ENCODE data around the gene ARHGAP36.

ARHGAP36 gene

DNA sequence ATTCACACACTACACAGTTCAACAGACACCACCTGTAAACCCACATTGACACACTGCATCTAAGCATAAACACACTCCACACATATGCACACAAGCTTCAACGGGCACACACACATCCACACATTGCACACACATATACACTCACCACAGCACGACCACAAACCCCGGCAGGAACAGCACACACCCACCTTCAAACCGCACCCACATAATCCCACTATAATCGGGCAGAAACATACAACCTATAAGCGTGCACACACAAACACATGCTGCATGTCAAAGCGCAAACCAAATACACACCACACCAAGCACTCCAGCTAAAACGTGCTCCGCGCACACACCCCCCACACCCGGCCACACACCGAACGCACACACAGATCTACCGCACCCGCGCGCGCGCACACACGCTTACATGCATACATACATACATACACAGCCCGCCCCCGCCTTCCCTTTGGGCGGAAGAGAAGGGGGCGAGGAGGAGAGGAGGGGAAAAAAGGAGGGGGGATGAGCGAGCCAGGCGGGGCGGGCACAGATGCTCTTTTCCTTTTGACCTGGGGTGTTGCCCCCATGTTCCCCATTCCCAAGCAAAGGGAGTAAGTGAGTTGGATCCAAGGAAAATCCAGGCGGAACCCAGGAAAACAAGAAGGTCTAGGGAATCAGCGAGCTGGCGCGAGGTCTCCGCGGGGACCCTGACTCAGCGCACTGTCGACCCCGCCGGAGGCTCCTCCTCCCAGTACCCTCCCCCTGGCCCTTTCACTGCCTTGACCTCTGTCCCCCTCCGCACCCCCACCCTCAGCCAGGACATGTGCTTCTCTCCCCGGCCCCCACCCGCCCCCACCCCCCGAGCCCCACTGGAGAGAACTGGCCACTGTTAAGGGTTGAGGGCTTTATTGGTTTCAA is 9.9 kb downstream of the ARHGAP36 start:
- DNase-seq (ENCODE audit: low read depth): no peak
- no peak overlapping the region for H3K4me3 ChIP-seq (replicated peaks; ENCODE audit: low read depth, low read length)
- TF ChIP-seq, protein P1, sequence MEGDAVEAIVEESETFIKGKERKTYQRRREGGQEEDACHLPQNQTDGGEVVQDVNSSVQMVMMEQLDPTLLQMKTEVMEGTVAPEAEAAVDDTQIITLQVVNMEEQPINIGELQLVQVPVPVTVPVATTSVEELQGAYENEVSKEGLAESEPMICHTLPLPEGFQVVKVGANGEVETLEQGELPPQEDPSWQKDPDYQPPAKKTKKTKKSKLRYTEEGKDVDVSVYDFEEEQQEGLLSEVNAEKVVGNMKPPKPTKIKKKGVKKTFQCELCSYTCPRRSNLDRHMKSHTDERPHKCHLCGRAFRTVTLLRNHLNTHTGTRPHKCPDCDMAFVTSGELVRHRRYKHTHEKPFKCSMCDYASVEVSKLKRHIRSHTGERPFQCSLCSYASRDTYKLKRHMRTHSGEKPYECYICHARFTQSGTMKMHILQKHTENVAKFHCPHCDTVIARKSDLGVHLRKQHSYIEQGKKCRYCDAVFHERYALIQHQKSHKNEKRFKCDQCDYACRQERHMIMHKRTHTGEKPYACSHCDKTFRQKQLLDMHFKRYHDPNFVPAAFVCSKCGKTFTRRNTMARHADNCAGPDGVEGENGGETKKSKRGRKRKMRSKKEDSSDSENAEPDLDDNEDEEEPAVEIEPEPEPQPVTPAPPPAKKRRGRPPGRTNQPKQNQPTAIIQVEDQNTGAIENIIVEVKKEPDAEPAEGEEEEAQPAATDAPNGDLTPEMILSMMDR (IDR thresholded peaks at IDR 0.05; ENCODE audit: low read length, missing control alignments): no peak

DNA sequence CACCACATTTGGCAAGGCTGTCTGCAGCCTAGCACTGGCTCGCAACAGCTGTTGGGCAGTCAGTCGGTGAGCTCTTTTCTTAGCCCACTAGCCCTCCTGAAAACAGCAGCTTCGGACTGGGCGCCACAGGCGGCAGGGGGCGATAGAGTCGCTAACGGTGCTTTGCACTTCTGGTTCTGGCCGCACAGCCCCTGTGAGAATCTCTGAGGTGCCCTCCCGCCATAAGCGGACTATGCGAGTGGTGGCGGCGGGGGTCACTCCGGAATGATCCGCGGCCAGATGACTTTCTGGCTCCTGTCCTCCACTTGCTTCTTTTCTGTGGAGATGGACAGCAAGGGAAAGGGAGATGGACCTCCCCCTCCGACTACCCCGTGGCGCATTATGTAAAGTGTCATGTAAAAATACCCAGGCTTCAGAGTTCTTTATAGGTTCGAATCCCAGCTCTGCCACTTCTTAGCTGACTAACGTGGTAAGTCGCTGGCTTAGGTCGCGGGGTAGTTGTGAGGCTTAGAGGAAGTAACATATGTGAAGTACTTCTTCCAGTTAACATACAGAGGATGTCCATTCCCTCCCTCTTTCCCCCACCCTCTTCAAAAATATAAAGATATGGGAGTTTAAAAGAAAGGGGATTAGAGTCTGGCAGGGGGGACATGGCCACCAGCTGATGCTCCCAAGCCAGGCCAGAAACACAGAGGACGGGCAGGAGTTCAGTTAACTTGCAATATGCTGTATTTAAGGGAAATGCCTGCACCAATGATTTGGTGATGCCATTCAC is 11.0 kb downstream of the ARHGAP36 start:
- TF ChIP-seq, protein P1 (IDR thresholded peaks at IDR 0.05; ENCODE audit: low read length, missing control alignments): peak; percentile 21
- peak; percentile 3 for DNase-seq (ENCODE audit: low read depth)
- no peak overlapping the region for H3K4me3 ChIP-seq (replicated peaks; ENCODE audit: low read depth, low read length)

DNA sequence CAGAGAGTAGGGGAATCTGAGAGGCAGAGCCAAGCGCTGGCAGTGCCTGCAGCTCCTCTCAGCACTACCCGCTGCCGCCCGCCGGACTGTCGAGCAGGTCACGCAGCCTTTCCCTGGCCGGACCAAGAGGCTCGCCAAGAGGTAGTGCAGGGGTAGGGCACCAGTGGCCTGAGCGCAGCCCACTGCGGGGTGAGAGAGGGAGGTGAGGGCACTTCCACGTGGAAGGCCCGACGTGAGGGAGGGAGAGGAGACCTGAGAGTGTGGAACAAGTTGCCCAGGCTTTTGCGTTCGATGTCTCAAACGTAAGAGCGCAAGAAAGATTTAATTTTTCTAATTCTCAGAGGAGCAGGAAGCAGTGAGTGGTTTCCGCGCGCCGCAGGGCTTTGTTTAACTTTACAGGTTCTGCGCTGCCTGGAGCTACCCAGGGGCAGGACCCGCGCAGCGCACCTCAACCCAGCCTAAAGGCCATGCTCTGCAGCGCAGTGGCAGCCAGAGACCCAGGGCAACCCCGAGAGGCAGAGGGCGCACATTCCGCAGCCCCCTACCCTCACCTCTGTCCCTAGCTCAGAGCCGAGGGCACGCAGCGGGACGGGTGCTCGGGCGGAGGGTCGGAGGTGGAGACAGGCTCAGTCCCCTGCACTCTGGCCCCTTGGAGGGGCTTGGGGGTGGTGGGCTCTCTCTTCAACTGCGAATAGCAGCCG is 14.9 kb downstream of the ARHGAP36 start:
- DNase-seq (ENCODE audit: low read depth): no peak
- TF ChIP-seq, protein P1 (IDR thresholded peaks at IDR 0.05; ENCODE audit: low read length, missing control alignments): no peak
- H3K4me3 ChIP-seq (replicated peaks; ENCODE audit: low read depth, low read length): no peak overlapping the region

DNA sequence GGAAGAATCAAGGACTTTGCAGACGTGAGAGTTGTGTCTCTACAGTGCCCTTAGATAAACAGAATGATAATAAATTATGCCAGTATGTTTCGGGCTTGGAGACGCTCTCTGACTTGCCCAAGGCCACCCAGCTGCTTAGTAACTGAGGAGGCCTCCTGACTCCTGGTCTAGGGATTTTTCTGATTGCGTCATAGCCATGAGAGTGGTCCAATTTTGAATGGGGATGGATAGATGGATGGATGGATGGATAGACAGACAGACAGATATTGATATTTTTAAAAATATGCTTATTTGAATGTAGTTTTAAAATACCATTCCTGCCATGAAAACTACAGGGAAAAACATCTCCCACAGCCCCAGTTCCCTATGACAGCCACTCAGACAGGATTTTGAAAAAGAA is 15.5 kb downstream of the ARHGAP36 start:
- no peak overlapping the region for H3K4me3 ChIP-seq (replicated peaks; ENCODE audit: low read depth, low read length)
- TF ChIP-seq, protein P1 (IDR thresholded peaks at IDR 0.05; ENCODE audit: low read length, missing control alignments): no peak
- no peak for DNase-seq (ENCODE audit: low read depth)

DNA sequence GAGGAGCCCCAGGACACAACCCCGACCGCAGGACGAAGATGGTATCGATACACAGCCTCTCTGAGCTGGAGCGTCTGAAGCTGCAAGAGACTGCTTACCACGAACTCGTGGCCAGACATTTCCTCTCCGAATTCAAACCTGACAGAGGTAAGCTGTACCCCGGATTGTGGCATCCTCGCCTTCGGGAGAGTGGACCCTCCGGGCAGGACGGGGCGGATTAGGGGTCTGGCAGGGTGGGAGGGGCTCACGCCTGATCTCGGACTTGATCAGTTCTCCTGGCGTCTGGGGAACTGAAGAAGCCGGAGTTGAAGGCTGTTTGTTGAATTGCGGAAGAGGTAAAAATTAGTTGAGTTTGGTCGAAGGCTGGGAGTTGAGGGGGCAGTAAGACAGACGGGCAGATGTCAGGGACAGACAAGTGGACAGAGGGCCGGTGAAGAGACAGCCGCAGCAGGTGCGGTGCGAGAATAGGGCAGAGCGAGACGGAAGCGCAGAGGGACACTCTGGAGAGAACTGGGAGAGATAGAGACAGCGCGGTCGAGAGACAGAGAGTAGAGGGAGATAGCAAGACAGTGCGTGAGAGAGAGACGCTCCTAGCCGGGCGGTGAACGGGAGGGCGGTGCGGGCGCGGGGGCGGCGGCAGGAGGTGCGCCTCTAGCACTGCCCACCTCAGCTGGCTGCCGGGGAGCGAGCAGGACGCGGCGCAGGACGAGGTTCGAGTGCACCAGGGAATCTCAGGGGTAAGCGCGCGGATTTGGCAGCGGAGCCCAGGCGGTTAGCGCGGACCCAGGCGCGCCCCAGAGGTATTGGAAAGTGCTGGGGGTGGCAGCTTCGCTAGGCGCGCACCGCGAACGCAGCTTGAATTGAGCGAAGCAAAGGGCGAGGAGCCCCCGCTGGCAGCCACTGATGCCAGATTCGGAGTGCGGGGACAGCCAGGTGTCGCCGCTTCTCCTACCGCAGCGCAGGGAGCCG is 23.9 kb downstream of the ARHGAP36 start:
- TF ChIP-seq, protein P1 (IDR thresholded peaks at IDR 0.05; ENCODE audit: low read length, missing control alignments): no peak
- no peak overlapping the region for H3K4me3 ChIP-seq (replicated peaks; ENCODE audit: low read depth, low read length)
- no peak for DNase-seq (ENCODE audit: low read depth)

Measured in fibroblast of pulmonary artery (primary cell).